Left ventricle myocardium superior (tissue), 1 donor: Measurements from ENCODE around the gene H19. TPM values are rescaled to one million over a fixed set of nuclear protein-coding genes. Genes with fewer than 3 reads are reported as not detected.

ENCODE experiments used
- ATAC-seq: fragments of 200-7000 bp; cut with Tn5 transposase; one replicate; pipeline ENCODE4 v1.9.1; 2020; ENCODE audit warnings: mild to moderate bottlenecking, moderate library complexity
- DNase-seq: peaks from one replicate; pipeline ENCODE4 v3.0.0-alpha.2; 2020
- intact Hi-C: fragments of 100-400 bp; cut with micrococcal nuclease; formaldehyde crosslinking; loops from one replicate; pipeline ENCODE4 v1.11.0; 2022
- total RNA-seq: library from RNA; stranded (reverse); fragmentation: NEBNext Ultra II Directional; extraction: Animal tissue kit (Norgen Biotek cat#: 25700); gene quantifications from one replicate; pipeline ENCODE4 v1.2.1, GENCODE V29; 2021
- donor health status: DM: no; HTN: yes; CAD: no; lungs with severe emphysema.

Gene H19
- total RNA-seq, 1 donor from 2014 or later, result 738 TPM

GRCh38 chr11:1988667-1989317 lies 8.8 kb downstream of the H19 start:
- intact Hi-C loops, result no loop called here
- ATAC-seq (peak; percentile 23), DNase-seq (peak; percentile 17)

- intact Hi-C loops, result no loop called here
- ATAC-seq (peak; percentile 7), DNase-seq (no peak)
Observed at GRCh38 chr11:1988174-1988573, 9.5 kb downstream of the H19 start.

- DNase-seq, result no peak
- ATAC-seq, result no peak
- intact Hi-C loops, result no loop called here
Observed at GRCh38 chr11:1987024-1987423, 10.6 kb downstream of the H19 start.

GRCh38 chr11:1983601-1983961 lies 14.1 kb downstream of the H19 start:
- ATAC-seq, result no peak
- intact Hi-C loops, result no loop called here
- peak; percentile 4 for DNase-seq

GRCh38 chr11:1982873-1983600 lies 14.6 kb downstream of the H19 start:
- intact Hi-C loops, result no loop called here
- no peak for ATAC-seq

GRCh38 chr11:1979607-1980006 lies 18.0 kb downstream of the H19 start:
- DNase-seq (peak; percentile 7), ATAC-seq (no peak)
- intact Hi-C loops, result no loop called here

More at GRCh38 chr11:1982873-1983600, 14.6 kb downstream of the H19 start:
- no peak for DNase-seq

GRCh38 chr11:1978720-1979473 lies 18.7 kb downstream of the H19 start:
- peak; percentile 43 for ATAC-seq

GRCh38 chr11:1975185-1975584 lies 22.5 kb downstream of the H19 start:
- no peak for ATAC-seq
- intact Hi-C loops, result no loop called here
- DNase-seq, result no peak

More at GRCh38 chr11:1978720-1979473, 18.7 kb downstream of the H19 start:
- intact Hi-C loops, result no loop called here
- peak; percentile 4 for DNase-seq

- DNase-seq (peak; percentile 11), ATAC-seq (no peak)
- intact Hi-C loops, result no loop called here
Observed at GRCh38 chr11:1970956-1971355, 26.7 kb downstream of the H19 start.

- intact Hi-C loops, result no loop called here
- DNase-seq (no peak), ATAC-seq (no peak)
Observed at GRCh38 chr11:1969776-1970175, 27.9 kb downstream of the H19 start.

GRCh38 chr11:1969035-1969434 lies 28.6 kb downstream of the H19 start:
- peak; percentile 65 for ATAC-seq
- intact Hi-C loops, result no loop called here
- no peak for DNase-seq

GRCh38 chr11:1968454-1969002 lies 29.1 kb downstream of the H19 start:
- DNase-seq (peak; percentile 25), ATAC-seq (peak; percentile 60)

GRCh38 chr11:1967641-1968225 lies 29.9 kb downstream of the H19 start:
- intact Hi-C loops, result no loop called here
- ATAC-seq (peak; percentile 60), DNase-seq (peak; percentile 27)

More at GRCh38 chr11:1968454-1969002, 29.1 kb downstream of the H19 start:
- intact Hi-C loops, result no loop called here

GRCh38 chr11:1966531-1966930 lies 31.1 kb downstream of the H19 start:
- DNase-seq, result peak; percentile 42
- peak; percentile 52 for ATAC-seq
- intact Hi-C loops, result no loop called here

GRCh38 chr11:1964955-1965354 lies 32.7 kb downstream of the H19 start:
- intact Hi-C loops, result no loop called here
- ATAC-seq (no peak), DNase-seq (no peak)

GRCh38 chr11:1964348-1964747 lies 33.3 kb downstream of the H19 start:
- intact Hi-C loops, result no loop called here
- ATAC-seq, result no peak
- DNase-seq, result no peak

- ATAC-seq, result no peak
- no peak for DNase-seq
- intact Hi-C loops, result no loop called here
Observed at GRCh38 chr11:1963864-1964263, 33.8 kb downstream of the H19 start.

GRCh38 chr11:1959786-1960185 lies 37.9 kb downstream of the H19 start:
- ATAC-seq (no peak), DNase-seq (peak; percentile 6)
- intact Hi-C loops, result no loop called here

- ATAC-seq (no peak), DNase-seq (no peak)
- intact Hi-C loops, result no loop called here
Observed at GRCh38 chr11:1958367-1958766, 39.3 kb downstream of the H19 start.
